ENCODE results near the gene MCOLN3. TPM values are rescaled to one million over a fixed set of nuclear protein-coding genes. Genes with fewer than 3 reads are reported as not detected.
"Not testable (repeated sequence)": the region's sequence is repeated elsewhere in the genome, so short reads cannot be mapped to it uniquely, and the experiment has no call there.

The MCOLN3 gene
- total RNA-seq, 1 donor from 2014 or later: 0.47 TPM

GRCh38 chr1:84995484-84996334 is 52.6 kb downstream of the MCOLN3 start:
- Histone ChIP-seq H3K4me1 (no peaks in the 10 kb centered on the region), H3K27ac (no peak overlapping the region), H3K9ac (no peak overlapping the region), H3K4me2 (no peak overlapping the region), H4K20me1 (ENCODE audit: low read depth) (peaks cover 14% of the 10 kb centered on the region), H2AFZ (replicated peaks) (no peak overlapping the region), H3K9me3 (ENCODE audit: low read depth) (no peaks in the 10 kb centered on the region), H3K27me3 (peaks cover 75% of the 10 kb centered on the region), H3K79me2 (ENCODE audit: low read depth) (no peaks in the 10 kb centered on the region), H3K36me3 (no peaks in the 10 kb centered on the region), H3K4me3 (no peak overlapping the region), H3F3A (ENCODE audit: low read depth) (peaks cover 11% of the 10 kb centered on the region)
- Mint-ChIP-seq H3K4me1 (peaks cover 13% of the 10 kb centered on the region), H3K36me3 (no peaks in the 10 kb centered on the region), H3K27me3 (ENCODE audit: insufficient read depth, low read depth) (peaks cover 45% of the 10 kb centered on the region), H3K9me3 (peaks cover 11% of the 10 kb centered on the region), H3K4me3 (peak overlapping the region; percentile 83), H3K27ac (no peak overlapping the region)
- DNase-seq (ENCODE audit: low spot score): no peak
- TF ChIP-seq CTCF (IDR thresholded peaks at IDR 0.05) (no peak), EZH2 (IDR thresholded peaks at IDR 0.05) (no peak), EZH2phosphoT487 (IDR thresholded peaks at IDR 0.05) (no peak)

DNA sequence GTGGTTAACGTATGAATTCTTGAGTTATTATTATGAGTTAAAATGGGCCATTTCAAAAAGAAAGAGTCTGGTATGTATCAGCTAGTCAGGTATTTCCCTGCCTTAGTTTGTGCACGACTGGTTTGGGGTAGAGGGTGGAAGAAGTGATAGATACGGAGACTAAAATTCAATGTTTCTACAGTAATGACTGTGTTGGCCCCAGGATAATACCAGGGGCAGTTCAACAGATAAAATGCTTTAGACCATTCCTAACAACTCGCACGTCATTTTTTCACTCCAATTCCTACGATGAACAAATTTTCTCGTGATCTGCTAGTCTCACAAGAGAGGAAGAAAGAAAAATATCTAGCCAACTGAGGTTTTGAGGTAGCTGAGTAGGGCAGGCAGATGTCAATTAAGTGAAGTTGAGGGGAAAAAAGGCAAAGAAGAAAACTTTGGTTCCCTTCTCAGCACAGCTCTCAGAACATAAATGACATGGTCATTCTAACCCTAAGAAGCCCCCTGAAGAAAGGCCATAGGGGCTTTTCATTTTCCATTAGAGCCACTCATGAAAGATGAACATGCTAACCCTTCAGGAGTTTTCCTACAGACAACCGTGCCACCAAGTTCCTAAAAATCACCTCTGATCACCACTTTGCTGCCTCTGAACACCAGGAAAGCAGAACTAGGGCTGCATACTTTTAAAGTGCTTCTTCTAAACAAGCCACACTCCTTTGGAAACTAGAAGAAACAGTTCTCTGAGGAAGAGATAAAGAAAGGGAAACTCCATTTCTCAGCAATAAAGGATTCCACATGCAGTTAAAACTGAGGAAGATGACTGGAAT is 57.0 kb downstream of the MCOLN3 start:
- no peak overlapping the region for H2AFZ ChIP-seq (replicated peaks)
- H3K9me3 Mint-ChIP-seq: peaks cover 11% of the 10 kb centered on the region
- H3K4me2 ChIP-seq: no peak overlapping the region

GRCh38 chr1:84988588-84988987 is 59.7 kb downstream of the MCOLN3 start:
- no peaks in the 10 kb centered on the region for H4K20me1 ChIP-seq (ENCODE audit: low read depth)
- no peak overlapping the region for H3K4me2 ChIP-seq
- H3K9ac ChIP-seq: no peak overlapping the region
- H3K9me3 ChIP-seq (ENCODE audit: low read depth): no peaks in the 10 kb centered on the region
- TF ChIP-seq CTCF (IDR thresholded peaks at IDR 0.05) (no peak), EZH2phosphoT487 (IDR thresholded peaks at IDR 0.05) (no peak), EZH2 (IDR thresholded peaks at IDR 0.05) (no peak)
- no peaks in the 10 kb centered on the region for H3F3A ChIP-seq (ENCODE audit: low read depth)
- Mint-ChIP-seq H3K9me3 (no peaks in the 10 kb centered on the region), H3K4me3 (no peak overlapping the region), H3K27ac (no peak overlapping the region), H3K4me1 (no peaks in the 10 kb centered on the region), H3K36me3 (no peaks in the 10 kb centered on the region), H3K27me3 (ENCODE audit: insufficient read depth, low read depth) (peaks cover 7% of the 10 kb centered on the region)
- peaks cover 5% of the 10 kb centered on the region for H3K27me3 ChIP-seq
- H2AFZ ChIP-seq (replicated peaks): no peak overlapping the region
- no peaks in the 10 kb centered on the region for H3K4me1 ChIP-seq
- no peak for DNase-seq (ENCODE audit: low spot score)
- H3K27ac ChIP-seq: no peak overlapping the region
- H3K79me2 ChIP-seq (ENCODE audit: low read depth): no peaks in the 10 kb centered on the region
- no peak overlapping the region for H3K4me3 ChIP-seq
- no peaks in the 10 kb centered on the region for H3K36me3 ChIP-seq

More for the DNA sequence above, 57.0 kb downstream of the MCOLN3 start:
- DNase-seq (ENCODE audit: low spot score): no peak
- Histone ChIP-seq H3K9ac (no peak overlapping the region), H4K20me1 (ENCODE audit: low read depth) (no peaks in the 10 kb centered on the region), H3K27me3 (peaks cover 31% of the 10 kb centered on the region), H3K27ac (no peak overlapping the region), H3K36me3 (no peaks in the 10 kb centered on the region), H3K9me3 (ENCODE audit: low read depth) (no peaks in the 10 kb centered on the region), H3K79me2 (ENCODE audit: low read depth) (no peaks in the 10 kb centered on the region), H3F3A (ENCODE audit: low read depth) (no peaks in the 10 kb centered on the region), H3K4me3 (no peak overlapping the region), H3K4me1 (no peaks in the 10 kb centered on the region)
- Mint-ChIP-seq H3K4me3 (no peak overlapping the region), H3K27me3 (ENCODE audit: insufficient read depth, low read depth) (peaks cover 20% of the 10 kb centered on the region), H3K4me1 (no peaks in the 10 kb centered on the region), H3K27ac (no peak overlapping the region), H3K36me3 (no peaks in the 10 kb centered on the region)
- TF ChIP-seq EZH2phosphoT487 (IDR thresholded peaks at IDR 0.05) (no peak), CTCF (IDR thresholded peaks at IDR 0.05) (no peak), EZH2 (IDR thresholded peaks at IDR 0.05) (no peak)

DNA sequence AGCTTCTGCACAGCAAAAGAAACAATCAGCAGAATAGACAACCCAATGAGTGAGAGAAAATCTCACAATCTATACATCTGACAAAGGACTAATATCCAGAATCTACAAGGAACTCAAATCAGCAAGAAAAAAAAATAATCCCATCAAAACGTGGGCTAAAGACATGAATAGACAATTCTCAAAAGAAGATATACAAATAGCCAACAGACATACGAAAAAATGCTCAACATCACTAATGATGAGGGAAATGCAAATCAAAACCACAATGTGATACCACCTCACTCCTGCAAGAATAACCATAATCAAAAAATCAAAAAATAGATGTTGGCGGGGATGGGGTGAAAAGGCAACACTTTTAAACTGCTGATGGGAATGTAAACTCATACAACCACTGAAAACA is 61.7 kb downstream of the MCOLN3 start:
- not testable (repeated sequence) for DNase-seq (ENCODE audit: low spot score); H3K4me1 Mint-ChIP-seq; H3K27me3 Mint-ChIP-seq (ENCODE audit: insufficient read depth, low read depth); H3K36me3 ChIP-seq; H3K79me2 ChIP-seq (ENCODE audit: low read depth); H2AFZ ChIP-seq (replicated peaks); H4K20me1 ChIP-seq (ENCODE audit: low read depth); H3K4me3 ChIP-seq; H3K27ac Mint-ChIP-seq; H3K27me3 ChIP-seq; H3K9ac ChIP-seq; H3K36me3 Mint-ChIP-seq; H3K4me1 ChIP-seq; H3K4me2 ChIP-seq; H3K9me3 Mint-ChIP-seq; H3K4me3 Mint-ChIP-seq; H3K9me3 ChIP-seq (ENCODE audit: low read depth); H3K27ac ChIP-seq; H3F3A ChIP-seq (ENCODE audit: low read depth)

Measured in neural progenitor cell (in vitro differentiated cells).